GM11168 (cell line): ENCODE measurements around the gene DLGAP1.

Source experiments
- in situ Hi-C: fragments of 300-500 bp; cut with MboI; formaldehyde crosslinking; loops from one replicate; pipeline ENCODE4 v1.12.0; 2022; ENCODE audit warnings: low sequenced_read_pairs; ENCODE audit not compliant: unreplicated experiment

DLGAP1 gene

DNA sequence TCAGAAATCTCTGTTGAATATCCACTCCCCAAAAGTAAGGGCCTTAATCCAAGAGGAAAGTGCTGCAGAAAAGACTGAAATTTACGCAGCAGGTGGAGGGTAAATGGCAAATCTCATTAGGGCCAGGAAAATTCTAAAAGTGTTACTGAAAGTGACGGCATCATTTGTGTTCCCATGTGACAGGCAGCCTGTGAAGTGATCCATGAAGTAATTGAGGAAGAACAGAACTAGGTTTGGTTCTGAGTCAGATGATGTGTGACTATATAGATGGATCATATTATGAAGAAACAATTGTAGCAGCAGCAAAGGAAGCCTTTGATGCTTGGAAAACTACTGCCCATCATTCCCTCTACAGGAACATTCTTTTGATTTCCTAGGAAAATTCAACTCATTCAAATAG, 603.9 kb downstream of the DLGAP1 start:
- in situ Hi-C loops = no loop called here

DNA sequence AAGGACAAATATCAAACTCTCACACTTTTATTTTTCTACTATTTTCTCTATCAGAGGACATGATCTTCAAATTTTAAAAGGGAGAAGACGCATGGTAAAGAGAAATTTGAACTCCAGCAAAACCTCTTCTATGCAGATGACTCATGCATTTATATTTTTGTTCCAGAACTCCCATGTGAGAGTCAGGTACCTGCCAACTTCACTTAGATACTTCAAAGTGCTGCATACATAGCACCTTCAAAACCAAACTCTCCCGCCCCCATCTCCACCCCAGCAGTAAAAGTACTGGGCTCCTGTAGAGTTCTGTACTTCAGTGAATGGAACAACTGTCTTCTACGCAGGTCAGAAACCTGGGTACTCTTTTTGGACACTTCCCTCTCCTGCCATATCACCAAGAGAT, 606.8 kb downstream of the DLGAP1 start:
- in situ Hi-C loops = no loop called here

DNA sequence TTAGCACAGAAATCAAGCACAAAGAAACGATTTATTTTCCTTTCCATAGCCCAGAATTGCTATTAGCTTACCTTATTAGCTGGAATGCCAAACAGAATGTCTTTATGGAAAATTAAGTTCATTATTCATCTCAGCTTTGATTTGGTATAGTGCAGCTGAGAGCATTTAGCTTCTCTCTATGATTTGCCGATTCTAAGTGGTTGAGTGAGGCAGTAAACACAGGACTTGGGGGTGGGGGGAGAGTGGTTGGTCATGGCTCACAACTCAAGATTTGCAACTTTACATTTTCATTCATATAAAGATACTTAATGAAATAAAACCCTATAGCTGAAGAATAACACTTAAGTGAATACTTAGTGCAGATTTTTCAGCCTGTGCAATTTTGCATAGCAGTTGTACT, 609.9 kb downstream of the DLGAP1 start:
- in situ Hi-C loops = no loop called here

DNA sequence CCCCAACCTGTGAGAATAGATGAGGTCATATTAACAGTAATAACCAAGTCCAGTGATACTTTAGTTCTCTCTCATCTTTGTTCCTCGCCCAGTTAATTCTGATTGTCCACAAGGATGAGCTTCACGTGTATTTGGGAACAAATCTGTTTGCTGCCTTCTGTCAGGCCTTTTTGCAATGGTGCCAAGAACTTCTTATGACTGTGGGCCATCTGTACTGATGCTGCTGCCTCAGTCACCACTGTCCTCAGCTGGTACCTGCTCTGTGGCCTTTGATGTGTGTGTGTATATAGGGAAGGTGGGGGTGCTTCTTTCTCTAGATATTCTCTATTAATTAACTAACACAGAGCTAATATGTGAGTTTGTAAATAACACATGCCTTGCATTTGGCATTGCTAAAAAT, 612.3 kb downstream of the DLGAP1 start:
- in situ Hi-C loops = no loop called here

DNA sequence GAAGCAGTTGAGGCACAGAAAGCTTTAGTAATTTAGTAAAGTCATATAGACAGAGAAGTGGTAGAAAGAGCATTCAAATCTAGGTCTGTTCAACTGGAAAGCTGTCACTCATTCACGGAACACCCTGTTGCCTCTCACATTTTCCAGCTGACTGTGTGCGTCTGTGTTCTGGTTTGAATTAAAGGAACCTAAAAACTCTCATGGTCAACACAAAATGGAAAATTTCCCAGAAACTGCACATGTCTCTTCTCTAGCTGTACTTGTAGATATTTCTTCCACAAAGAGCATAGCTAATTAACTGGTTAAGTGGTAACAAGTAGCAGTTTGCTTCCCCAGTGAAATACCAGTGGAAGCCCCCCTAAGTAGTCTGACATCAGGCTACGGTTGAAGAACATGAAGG, 614.3 kb downstream of the DLGAP1 start:
- in situ Hi-C loops = no loop called here

DNA sequence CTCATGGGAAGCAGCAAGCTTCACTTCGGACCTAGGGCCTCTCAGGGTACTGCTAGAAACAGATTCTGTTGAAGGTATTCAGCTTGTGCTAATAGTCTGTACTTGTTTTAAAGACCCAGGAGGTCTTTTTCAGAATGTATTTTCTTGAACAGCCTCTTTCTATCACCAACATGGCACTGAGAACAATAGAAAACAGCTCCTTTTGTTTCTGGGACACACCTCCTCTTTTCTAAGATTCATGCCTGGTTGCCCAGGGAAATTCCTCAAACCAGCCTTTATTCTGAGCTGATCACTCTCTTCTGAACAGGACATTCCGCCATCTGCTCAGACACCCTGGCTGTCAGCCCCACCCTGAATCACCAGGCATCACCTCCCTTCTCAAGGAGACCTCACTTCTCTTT, 615.5 kb downstream of the DLGAP1 start:
- in situ Hi-C loops = no loop called here

DNA sequence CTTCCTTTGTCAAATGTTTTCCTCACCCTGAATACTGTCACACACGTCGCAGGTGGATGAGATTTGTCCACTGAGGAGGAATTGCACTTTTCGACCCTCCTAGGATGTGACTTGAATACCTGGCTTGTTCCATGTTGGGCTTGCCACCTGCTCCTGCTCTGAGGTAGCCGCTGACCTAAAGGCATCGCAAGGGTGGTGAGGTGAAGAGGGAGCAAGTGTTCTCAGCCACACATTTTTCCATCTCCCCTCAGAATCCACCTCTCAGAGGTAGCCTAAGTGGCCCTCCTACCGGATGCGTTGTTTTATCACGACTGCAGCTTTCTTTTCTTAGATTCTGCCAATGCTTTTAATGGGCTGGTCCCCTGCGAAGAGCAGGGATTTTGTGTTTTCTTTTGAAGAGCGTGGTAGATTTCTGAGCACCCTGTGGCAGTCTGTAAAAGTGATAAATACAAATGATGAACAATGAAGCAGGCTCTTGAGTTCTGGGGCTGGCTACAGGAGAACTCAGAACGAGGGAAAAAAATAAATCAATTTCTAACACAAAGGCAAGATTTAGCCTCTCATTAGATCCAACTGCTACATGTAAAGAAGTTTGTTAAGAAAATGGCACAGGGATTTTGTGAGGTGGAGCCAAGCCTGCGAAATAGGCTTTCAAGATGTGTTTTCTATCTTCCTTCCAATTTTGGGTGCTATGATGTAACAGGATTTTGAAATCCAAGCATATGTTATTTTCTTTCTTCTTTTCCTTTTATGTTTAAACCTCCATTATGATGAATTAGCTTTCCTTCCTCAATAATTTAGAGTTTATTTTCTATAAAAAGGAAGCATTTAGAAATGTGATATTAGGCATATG, 618.4 kb downstream of the DLGAP1 start:
- in situ Hi-C loops = no loop called here

DNA sequence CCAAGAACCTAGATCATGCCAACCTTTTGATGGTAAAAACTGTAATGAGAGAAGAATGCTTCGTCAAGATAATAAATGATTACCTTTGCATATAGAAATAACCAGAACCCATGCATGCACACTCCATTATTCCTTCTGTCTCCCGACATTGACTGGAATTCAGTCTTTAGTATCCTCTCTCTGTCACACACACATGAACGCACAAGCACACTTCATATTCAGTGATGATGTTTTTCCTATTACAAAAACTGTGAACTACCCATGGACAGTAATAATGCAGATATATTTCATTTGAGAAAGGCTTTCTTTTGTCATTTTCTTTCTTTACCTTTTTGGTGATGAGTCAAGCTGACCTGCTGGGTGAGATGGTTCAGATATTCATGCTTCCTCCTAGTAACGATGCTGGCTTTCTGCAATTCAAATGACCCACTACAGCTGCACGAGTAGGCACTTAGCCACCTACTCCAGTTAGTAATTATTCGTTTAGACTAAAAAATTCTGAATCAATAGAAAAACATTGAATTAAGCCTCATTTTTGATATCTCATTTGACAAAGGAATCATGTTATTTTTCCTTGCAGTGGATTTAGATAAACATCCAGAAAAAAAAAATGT, 623.0 kb downstream of the DLGAP1 start:
- in situ Hi-C loops = no loop called here

DNA sequence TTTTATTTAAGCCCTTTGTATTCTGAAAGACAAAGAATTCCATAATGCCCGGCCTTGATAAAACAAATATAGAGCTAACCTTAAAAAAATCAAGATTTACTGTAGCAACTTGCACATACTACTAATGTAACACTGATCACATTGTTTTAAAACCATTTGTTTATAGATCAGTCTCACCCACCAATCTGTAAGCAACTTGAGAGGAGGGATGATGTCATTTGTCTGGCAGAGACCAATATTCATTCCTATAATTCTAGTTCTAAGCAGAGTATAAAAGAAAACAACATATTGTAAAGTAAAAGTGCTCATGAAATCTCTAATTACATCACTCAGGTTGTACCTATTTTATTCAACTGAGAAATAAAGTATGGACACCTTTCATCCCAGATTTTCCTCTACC, 624.5 kb downstream of the DLGAP1 start:
- in situ Hi-C loops = no loop called here

DNA sequence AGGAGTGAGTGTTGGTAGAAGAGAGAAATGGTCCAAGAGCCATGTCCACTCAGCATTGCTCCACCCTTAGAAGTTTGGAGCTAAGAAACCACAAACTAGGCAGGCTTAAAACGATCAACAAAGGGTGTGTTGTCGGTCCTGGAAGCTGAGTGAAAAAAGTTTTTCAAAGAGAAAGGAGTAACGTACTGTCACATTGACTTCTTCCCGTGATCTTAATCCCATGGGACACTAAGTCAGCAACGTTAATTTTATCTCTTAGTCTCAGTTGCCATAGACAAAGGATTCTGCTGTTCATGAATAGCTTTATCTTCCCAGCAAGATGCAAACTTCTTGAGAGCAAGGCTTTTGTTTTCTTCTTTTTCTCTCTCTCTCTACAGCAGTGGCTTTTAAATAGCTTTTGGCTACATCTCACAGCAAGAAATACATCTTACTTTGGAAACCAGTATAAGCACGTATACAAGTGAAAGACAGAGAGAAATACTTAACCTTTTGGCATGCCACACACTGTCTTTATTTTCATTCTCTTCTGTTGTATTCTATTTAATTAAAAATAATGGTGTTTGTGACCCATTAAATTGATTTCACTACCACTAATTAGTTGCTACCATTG, 627.8 kb downstream of the DLGAP1 start:
- in situ Hi-C loops = no loop called here

DNA sequence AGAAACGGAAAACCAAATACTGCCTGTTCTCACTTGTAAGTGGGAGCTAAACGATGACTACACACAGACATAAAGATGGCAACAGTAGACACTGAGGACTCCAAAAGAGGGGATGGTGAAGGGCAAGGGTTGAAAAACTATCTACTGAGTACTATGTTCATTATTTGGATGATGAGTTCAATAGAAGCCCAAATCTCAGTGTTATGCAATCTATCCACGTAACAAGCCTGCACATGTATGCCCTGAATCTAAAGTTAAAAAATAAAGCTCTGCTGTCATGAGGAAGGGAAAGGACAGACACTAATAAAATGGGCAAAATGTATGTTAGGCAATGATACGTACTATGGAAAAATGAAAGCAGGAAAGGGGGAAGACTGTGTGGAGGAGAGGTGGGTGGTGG, 629.1 kb downstream of the DLGAP1 start:
- in situ Hi-C loops = no loop called here

DNA sequence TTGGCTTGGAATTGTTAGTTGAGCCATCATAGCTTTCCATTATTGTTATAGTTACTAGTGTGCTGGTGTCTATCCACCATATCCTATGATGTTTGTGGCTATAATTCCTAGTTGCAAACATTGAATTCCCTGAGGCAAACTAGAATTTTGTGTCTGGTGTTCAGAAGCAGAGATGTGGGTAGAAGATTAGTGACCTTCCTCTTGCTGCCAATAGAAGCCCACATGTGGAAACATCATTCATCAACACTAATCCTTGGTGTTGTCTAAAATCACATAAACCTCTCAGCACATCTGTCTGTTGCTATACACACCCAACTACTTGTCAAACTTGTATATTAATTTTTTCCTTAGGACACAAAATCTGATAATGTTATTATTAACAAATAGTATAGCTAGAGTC, 631.0 kb downstream of the DLGAP1 start:
- in situ Hi-C loops = no loop called here

DNA sequence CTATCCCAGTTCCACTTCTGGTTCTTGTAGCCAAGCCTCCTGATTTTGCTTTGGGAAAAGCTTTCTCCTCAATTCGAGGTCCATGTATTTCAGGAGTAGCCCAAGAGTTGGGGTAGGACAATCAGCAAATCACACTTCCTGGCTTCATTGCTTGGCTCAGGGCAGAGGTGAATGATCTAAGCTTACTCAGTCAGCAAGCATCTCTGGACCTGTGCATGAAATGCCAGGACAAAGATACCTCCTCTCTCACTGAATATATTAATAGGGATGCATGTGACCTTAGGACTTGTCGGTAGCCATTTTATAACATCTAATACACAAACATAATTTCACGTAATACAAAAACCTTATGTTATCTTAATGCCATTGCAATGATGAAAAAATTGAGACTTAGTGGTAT, 632.0 kb downstream of the DLGAP1 start:
- in situ Hi-C loops = no loop called here

DNA sequence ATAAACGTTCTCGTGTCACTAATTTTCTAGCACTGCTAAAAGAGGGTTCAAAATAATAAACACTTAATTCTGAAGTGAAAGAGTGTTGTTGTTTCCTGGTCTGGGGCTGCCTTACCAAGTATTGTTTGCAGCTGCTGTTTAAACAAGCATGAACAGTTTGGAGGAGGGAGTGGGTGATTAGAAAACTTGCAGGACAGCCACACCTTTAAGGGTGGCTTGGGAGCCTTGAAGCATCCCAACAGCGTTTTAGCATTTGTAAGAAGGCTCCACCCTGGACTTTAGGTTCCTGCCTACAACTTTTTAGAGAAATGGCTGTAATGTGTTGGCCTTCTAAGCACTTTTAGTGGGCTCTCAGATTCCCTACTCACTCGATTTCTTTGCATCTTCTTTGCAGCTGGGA, 633.6 kb downstream of the DLGAP1 start:
- in situ Hi-C loops = no loop called here

DNA sequence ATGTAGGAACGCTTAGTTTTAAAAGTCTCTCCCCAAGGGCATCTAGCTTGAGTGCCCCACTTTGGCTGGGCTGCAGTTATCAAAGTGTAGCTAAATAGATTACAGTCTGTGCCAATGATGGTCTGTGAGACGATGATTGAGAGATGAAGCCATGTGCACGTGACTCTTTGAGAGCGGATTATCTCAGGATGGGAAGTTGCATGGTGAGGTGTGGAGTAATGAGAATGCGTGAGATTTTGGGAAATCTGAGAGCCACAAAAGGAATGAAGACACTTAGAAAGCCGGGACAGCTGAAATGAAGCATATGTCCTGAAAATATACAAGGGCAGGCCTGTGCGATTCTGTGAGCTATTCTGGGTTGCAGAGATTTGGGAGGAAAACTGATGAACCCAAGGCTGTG, 635.1 kb downstream of the DLGAP1 start:
- in situ Hi-C loops = no loop called here

DNA sequence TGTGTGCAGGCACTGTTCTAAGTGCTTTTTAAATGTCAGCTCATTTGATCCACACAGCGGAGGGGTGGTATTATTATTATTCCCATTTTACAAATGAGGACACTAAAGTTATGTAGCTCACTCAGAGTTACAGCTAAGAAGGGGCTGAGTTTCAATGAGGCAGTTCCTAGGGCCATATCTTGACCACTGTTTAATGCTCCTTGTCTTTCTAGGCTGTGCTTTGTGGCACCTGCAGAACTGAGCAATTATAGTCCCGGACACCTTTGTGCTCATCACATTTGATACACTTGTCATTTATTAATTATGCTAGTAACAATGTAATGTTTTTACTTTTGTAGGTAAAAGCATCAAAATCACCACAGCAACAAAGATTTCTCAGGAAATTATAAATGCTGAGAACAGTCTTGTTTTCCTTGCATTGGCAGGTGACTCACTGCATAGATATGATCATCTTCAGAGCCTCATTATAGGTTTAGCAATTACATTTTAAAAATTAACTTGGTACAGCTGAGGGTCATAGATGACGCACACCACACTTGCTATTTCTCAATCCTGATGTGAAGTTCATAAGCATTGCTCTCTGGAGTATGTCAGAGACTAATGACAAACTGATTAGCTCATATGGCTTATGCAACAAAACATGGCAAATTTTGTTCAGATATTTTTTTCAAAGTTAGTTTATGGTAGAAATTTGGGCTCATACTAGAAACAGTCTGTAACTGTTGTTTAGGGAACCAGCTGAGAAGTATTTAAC, 638.3 kb downstream of the DLGAP1 start:
- in situ Hi-C loops = no loop called here

DNA sequence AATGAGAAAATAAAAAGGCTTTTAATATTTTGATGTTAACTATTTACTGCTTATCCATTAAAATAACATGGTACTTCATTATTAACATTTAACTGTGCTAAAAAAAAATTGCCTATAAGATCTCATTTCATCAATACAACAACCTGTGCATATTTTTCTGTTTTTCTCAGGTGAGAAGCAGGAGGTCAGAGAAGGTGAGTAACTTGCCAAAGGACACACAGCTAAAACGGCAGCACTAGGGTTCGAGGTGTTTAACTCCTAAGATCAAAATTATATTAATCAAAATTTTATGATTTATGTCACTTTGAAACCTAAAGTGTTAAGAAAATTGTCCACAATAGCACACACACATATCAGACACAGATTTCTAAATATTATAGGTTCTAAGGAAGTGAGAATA, 639.1 kb downstream of the DLGAP1 start:
- in situ Hi-C loops = no loop called here

DNA sequence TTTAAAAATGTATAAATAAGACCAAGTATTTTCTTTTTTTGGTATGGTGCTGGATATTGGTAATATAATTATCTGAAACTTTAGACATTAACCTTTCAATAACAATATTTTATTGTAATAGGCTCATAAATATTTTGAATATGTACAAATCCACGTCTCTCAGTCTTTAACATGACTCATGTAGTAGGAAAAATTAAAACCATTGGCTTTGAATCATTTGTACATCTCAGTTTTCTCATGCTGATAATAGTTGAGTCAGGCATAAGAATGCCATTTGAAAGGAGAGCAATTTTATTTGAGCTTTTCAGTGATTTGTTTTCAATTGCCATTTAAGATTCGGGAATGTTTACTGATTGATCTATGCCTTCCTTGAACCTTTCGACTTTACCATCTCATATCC, 640.3 kb downstream of the DLGAP1 start:
- in situ Hi-C loops = no loop called here

DNA sequence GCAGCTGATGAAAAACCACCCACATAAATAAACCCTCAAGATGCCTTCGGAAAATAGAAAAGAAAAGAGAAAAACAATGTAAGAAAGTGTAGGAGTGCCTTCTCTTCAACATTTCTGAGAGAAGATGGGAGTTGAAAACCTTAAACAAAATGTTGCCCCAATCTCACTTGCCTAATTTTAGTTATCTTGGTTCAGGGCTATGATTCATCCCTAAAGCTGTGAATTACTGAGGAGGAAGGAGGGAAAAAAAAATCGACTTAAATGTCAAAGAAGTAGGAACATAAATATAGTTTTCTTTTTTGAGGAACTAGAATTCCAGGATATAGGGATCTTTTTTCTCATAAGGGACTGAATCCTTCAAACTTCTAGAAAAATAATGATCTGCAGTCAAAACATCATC, 644.8 kb downstream of the DLGAP1 start:
- in situ Hi-C loops = no loop called here

DNA sequence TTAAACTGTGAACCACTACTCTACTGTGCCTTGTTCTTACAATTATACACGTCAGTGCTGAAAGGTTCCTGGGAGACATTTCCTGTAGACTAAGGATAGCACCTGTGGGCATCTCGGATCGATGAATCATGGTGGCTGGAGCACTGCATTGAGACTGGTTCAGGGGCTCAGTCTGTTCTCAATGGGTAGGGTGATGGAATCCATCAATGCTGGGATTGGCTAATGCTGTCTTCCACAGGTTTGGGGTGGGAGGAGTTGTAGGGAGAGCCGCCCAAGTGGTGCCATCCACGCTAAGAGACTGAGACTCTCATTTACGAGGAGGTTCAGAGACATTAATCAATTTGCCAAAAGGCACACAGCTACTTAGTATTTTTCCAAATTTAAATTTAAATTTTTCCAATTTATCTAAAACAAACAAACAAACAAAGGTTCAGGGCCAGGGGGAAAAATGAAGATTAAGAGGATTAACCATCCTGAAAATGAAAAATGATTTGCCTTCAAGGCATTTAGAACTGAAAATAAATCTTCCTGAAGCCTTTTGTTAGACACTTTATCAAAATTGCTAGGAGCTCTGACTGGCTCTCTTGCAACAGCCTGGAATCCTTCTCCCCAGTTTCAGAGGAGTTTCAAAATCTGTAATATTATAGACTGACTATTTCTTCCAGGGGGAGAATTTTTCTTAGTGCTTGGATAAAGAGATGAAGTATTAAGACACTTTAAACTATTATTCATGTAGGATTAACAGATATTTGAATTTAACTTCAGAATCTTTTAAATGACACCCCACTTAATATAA, 645.9 kb downstream of the DLGAP1 start:
- in situ Hi-C loops = no loop called here
